Hepatocyte (in vitro differentiated cells): ENCODE results near the gene SH2B3. TPM values are rescaled to one million over a fixed set of nuclear protein-coding genes. Genes with fewer than 3 reads are reported as not detected.

Experiments
- DNase-seq: peaks from one replicate; pipeline ENCODE4 v3.0.0-alpha.2; 2016; ENCODE audit warnings: low spot score
- H2AFZ ChIP-seq: fragments of 200-600 bp; sonication (generic); 2 replicates; pipeline ENCODE4 v1.6.0; 2016; ENCODE audit warnings: antibody characterized with exemption, mild to moderate bottlenecking
- H3K27ac ChIP-seq: fragments of 200-600 bp; sonication (generic); 2 replicates; pipeline ENCODE4 v1.5.1; 2016; ENCODE audit warnings: mild to moderate bottlenecking
- H3K27me3 ChIP-seq: fragments of 200-600 bp; sonication (generic); 2 replicates; pipeline ENCODE4 v1.6.1; 2016
- H3K36me3 ChIP-seq: fragments of 200-600 bp; sonication (generic); replicated peaks from 2 replicates; pipeline ENCODE4 v1.5.1; 2016; ENCODE audit warnings: low read depth; ENCODE audit not compliant: insufficient read depth
- H3K4me1 ChIP-seq: fragments of 200-600 bp; sonication (generic); 2 replicates; pipeline ENCODE4 v1.5.1; 2016; ENCODE audit warnings: mild to moderate bottlenecking, moderate library complexity; ENCODE audit not compliant: insufficient read depth
- H3K4me2 ChIP-seq: fragments of 200-600 bp; sonication (generic); 2 replicates; pipeline ENCODE4 v1.6.0; 2016
- H3K4me3 ChIP-seq: fragments of 200-600 bp; sonication (generic); 2 replicates; pipeline ENCODE4 v1.5.1; 2016; ENCODE audit warnings: mild to moderate bottlenecking
- H3K79me2 ChIP-seq: fragments of 200-600 bp; sonication (generic); 2 replicates; pipeline ENCODE4 v1.6.0; 2017; ENCODE audit warnings: mild to moderate bottlenecking
- H3K9me2 ChIP-seq: fragments of 200-600 bp; sonication (generic); replicated peaks from 2 replicates; pipeline ENCODE4 v1.6.0; 2017; ENCODE audit warnings: mild to moderate bottlenecking; ENCODE audit not compliant: insufficient read depth
- H3K9me3 ChIP-seq: fragments of 200-600 bp; sonication (generic); 2 replicates; pipeline ENCODE4 v1.5.1; 2016; ENCODE audit warnings: low read depth, mild to moderate bottlenecking
- H4K20me1 ChIP-seq: fragments of 200-600 bp; sonication (generic); 2 replicates; pipeline ENCODE4 v1.6.0; 2016; ENCODE audit warnings: mild to moderate bottlenecking; ENCODE audit not compliant: insufficient read depth, poor library complexity, severe bottlenecking
- CTCF ChIP-seq: fragments of 200-600 bp; sonication (generic); IDR thresholded peaks from 2 replicates; pipeline ENCODE4 v1.5.1; 2016; ENCODE audit warnings: antibody characterized with exemption, mild to moderate bottlenecking; ENCODE audit not compliant: poor library complexity
- EZH2 ChIP-seq: fragments of 200-600 bp; sonication (generic); IDR thresholded peaks from 2 replicates; pipeline ENCODE4 v1.6.1; 2016; ENCODE audit warnings: antibody characterized with exemption, mild to moderate bottlenecking, borderline replicate concordance
- EZH2phosphoT487 ChIP-seq: fragments of 200-600 bp; sonication (generic); IDR thresholded peaks from one replicate; pipeline ENCODE4 v1.6.1; 2018; ENCODE audit warnings: antibody characterized with exemption, mild to moderate bottlenecking, low read depth, moderate library complexity; ENCODE audit not compliant: unreplicated experiment, severe bottlenecking
- WGBS: methylation state at CpG from one replicate; pipeline ENCODE4 v1.1.6; 2016; ENCODE audit warnings: low lambda C conversion rate; ENCODE audit errors: missing lambda C conversion rate; 5-methylcytosine and 5-hydroxymethylcytosine counted together
- polyA plus RNA-seq: library from polyadenylated mRNA; unstranded; fragments of >200 nt; fragmentation: Nextera tagmentation; extraction: Ambion mirVana; gene quantifications from 2 replicates; pipeline ENCODE4 v1.2.1, GENCODE V29; 2016
- total RNA-seq: library from RNA; depleted of rRNA; stranded (reverse); fragments of >200 nt; gene quantifications from 2 replicates; pipeline ENCODE4 v1.2.3, GENCODE V29; 2014

Gene SH2B3
- total RNA-seq = 5.5 and 9.0 TPM in 2 replicates
- 4.7 and 5.3 TPM in 2 replicates for polyA plus RNA-seq

- Histone ChIP-seq H3K9me2 (no peaks in the 10 kb centered on the region), H3K27me3 (no peaks in the 10 kb centered on the region), H3K4me2 (peak within 1 kb of the TSS; percentile 97), H3K79me2 (peaks cover 39% of the 10 kb centered on the region), H3K4me3 (peak within 1 kb of the TSS; percentile 79), H3K27ac (peak within 1 kb of the TSS; percentile 87), H3K36me3 (no peaks in the 10 kb centered on the region), H3K4me1 (peaks cover 20% of the 10 kb centered on the region), H4K20me1 (peaks cover 3% of the 10 kb centered on the region), H3K9me3 (no peaks in the 10 kb centered on the region), H2AFZ (peak within 1 kb of the TSS; percentile 68)
- TF ChIP-seq EZH2phosphoT487 (no peak), CTCF (no peak), EZH2 (no peak)
- WGBS = 0% methylated on average over 13 of the region's 80 CpGs
- no peak for DNase-seq
Observed at GRCh38 chr12:111405859-111406473, at the start of gene SH2B3. Gene SH2B3 (plus strand): TSS chr12:111405923. CDS start chr12:111418146, 12,223 bp downstream.

- TF ChIP-seq EZH2 = no peak
- Histone ChIP-seq H3K4me3 (no peak overlapping the region), H3K79me2 (no peaks in the 10 kb centered on the region), H4K20me1 (no peaks in the 10 kb centered on the region), H3K36me3 (no peaks in the 10 kb centered on the region), H3K4me1 (no peaks in the 10 kb centered on the region), H3K9me2 (no peaks in the 10 kb centered on the region), H3K27ac (no peak overlapping the region), H3K4me2 (no peak overlapping the region), H2AFZ (no peak overlapping the region), H3K9me3 (no peaks in the 10 kb centered on the region), H3K27me3 (no peaks in the 10 kb centered on the region)
- 86% methylated on average over 11 of the region's 11 CpGs for WGBS
- no peak for DNase-seq
Observed at GRCh38 chr12:111359231-111359913, 46.4 kb upstream of the SH2B3 start.

GRCh38 chr12:111359914-111360276 is 45.8 kb upstream of the SH2B3 start:
- Histone ChIP-seq H3K36me3 (no peaks in the 10 kb centered on the region), H2AFZ (no peak overlapping the region), H4K20me1 (no peaks in the 10 kb centered on the region), H3K27ac (no peak overlapping the region), H3K4me3 (no peak overlapping the region), H3K9me2 (no peaks in the 10 kb centered on the region), H3K27me3 (no peaks in the 10 kb centered on the region), H3K4me1 (no peaks in the 10 kb centered on the region), H3K4me2 (no peak overlapping the region), H3K79me2 (no peaks in the 10 kb centered on the region), H3K9me3 (no peaks in the 10 kb centered on the region)
- WGBS = 57% methylated on average over 5 of the region's 5 CpGs
- no peak for DNase-seq
- TF ChIP-seq CTCF (no peak), EZH2phosphoT487 (no peak), EZH2 (no peak)

- Histone ChIP-seq H3K79me2 (no peaks in the 10 kb centered on the region), H3K4me3 (no peak overlapping the region), H3K9me2 (no peaks in the 10 kb centered on the region), H3K9me3 (no peaks in the 10 kb centered on the region), H3K4me1 (no peaks in the 10 kb centered on the region), H3K36me3 (no peaks in the 10 kb centered on the region), H3K27me3 (no peaks in the 10 kb centered on the region), H3K4me2 (no peak overlapping the region), H4K20me1 (no peaks in the 10 kb centered on the region), H2AFZ (no peak overlapping the region), H3K27ac (no peak overlapping the region)
- 90% methylated on average over 9 of the region's 9 CpGs for WGBS
- TF ChIP-seq EZH2phosphoT487 = no peak
- no peak for TF ChIP-seq CTCF
- no peak for TF ChIP-seq EZH2
- DNase-seq = no peak
Observed at GRCh38 chr12:111360325-111360930, 45.3 kb upstream of the SH2B3 start.
